Prostate gland (tissue), 2 donors: Measurements from ENCODE around the gene UBALD1.

Source experiments
- CTCF ChIP-seq, 4 experiments: fragments of 200-600 bp in 2 of 4; fragments of 450-650 bp in 2 of 4; sonication (generic) in 2 of 4; IDR thresholded peaks; 1 replicate in 3 of 4; 2 replicates in 1 of 4; pipeline ENCODE4 v1.5.1; 2016 to 2019; ENCODE audit warnings: antibody characterized with exemption in 4 of 4, mild to moderate bottlenecking in 2 of 4, moderate library complexity in 2 of 4
- POLR2A ChIP-seq: fragments of 450-650 bp; IDR thresholded peaks from one replicate; pipeline ENCODE4 v1.6.1; 2016; ENCODE audit warnings: antibody characterized with exemption, mild to moderate bottlenecking

GRCh38 chr16:4660454-4661007 lies 45.8 kb upstream of the UBALD1 start:
- TF ChIP-seq CTCF (IDR thresholded peaks at IDR 0.05) (no peak), POLR2A (no peak)
